IPS DF 19.7 (cell line): ENCODE data around the gene WDR54.
"Not testable (repeated sequence)": the region's sequence is repeated elsewhere in the genome, so short reads cannot be mapped to it uniquely, and the experiment has no call there.

Experiments used
- DNase-seq: peaks from one replicate; pipeline ENCODE4 v3.0.0-alpha.2; 2013; ENCODE audit warnings: low read depth, low spot score

WDR54 gene

GRCh38 chr2:74406035-74406434 is 15.5 kb upstream of the WDR54 start:
- DNase-seq, result no peak

DNA sequence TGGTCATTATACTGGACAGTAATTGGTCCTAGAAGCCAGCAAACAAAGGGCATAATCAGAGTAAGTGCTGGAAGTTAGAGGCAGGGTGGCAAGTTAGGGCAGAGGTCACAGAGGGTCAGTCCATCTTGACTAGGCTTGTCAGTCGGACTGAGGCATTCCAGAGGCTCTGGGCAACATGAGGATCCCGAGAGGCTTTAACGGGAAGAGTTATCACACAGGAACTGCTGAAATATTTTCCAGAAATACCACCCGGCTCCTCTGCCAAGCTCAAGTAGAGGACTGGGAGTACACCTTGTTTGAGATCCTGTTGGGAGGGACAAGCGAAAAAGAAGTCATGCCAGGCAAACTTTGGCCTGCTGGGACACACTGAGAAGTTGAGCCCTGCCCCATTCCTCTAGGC is 13.8 kb upstream of the WDR54 start:
- DNase-seq, result no peak

- no peak for DNase-seq
These were observed 8.4 kb upstream of the WDR54 start for GRCh38 chr2:74413001-74413698.

- no peak for DNase-seq
These were observed 7.1 kb upstream of the WDR54 start for GRCh38 chr2:74414441-74414840.

GRCh38 chr2:74414881-74415761 is 6.4 kb upstream of the WDR54 start:
- no peak for DNase-seq

DNA sequence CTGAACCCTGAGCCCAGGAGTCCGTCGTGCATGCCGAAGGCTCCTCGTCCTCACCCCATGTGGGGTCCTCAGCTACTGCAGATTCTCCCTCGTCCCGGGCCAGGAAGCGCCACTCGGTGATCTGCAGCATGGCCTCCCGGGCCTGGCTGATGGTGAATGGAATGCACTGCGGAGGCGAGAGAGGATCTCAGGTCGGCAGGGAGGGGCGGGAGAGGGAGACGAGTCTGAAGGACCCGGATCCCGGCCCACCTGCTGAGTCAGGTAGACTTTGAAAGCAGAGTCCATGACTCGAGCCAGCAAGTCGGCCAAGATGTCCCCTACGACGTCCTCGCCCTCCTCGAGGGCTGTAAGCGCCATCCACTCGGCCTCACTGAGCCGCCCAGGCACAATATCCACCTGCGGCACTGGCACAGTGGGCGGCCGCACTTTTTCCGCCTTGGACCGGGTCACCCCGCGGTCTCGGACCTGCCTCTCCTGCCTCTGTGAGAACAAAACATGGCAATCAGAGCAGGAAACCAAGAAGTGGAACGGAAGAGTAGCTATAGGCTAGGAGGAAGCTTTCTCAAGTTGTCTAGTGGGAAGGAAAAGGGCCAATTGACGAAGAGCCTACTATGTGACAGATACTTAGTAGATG is 5.7 kb upstream of the WDR54 start:
- DNase-seq, result no peak

DNA sequence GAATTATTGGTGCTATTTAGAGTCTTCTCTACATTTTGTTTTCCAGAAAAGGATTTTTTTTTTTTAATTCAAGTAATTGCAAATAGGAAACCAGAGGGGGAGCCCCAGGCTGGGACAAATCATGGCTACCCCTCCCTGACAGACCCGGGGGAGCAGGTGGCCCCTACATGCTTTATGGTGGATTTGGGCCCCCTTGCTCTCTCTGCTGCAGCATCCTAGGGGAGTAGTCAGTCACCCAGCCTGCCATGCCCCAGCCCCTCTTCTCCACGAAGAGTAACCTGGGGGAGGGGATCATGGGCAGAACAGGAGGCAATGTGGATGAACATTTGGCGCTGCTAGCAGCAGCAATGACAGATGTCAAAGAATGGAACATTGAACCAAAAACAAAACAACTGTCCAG is 4.8 kb upstream of the WDR54 start:
- no peak for DNase-seq

- no peak for DNase-seq
These were observed 4.3 kb upstream of the WDR54 start for GRCh38 chr2:74417197-74417596.

GRCh38 chr2:74417763-74418162 is 3.8 kb upstream of the WDR54 start:
- DNase-seq, result no peak

DNA sequence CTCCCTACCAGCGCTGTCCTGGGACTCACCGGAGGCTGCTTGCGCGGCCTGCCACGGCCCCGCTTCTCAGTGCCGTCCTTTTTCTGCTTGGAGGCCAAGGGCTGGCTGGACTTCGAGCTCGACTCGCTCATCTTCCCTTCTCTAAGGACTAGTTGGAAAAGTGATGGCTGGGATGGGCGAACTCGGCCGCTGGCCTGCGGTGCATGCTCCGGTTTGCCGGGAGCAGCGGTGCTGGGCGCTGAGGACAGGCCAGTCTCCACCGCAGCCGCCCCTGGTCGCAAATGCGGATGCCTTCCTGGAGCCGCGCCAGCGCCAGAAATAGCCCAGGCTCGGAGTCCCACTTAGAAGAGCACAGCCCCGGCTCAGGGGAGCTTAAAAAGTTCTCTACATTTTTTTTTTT is 3.2 kb upstream of the WDR54 start:
- DNase-seq, result no peak

DNA sequence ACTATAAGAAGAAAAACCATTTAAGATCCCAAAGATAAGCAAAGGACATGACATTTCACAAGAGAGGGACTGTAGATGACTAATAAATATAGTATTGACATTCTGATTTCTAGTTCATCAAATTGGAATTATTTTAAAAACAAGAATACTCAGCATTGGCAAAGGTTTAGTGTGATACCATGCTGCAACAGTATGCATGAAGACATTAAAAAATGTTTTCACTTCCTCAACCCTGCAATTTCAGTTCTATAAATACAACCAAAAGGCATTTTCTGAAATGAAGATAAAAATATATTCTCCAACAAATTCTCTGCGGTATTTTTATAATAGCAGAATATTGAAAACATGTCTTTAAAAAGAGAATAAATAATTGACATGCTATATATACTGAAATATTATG is 2.2 kb upstream of the WDR54 start:
- DNase-seq, result no peak

GRCh38 chr2:74420006-74420405 is 1.5 kb upstream of the WDR54 start:
- DNase-seq, result no peak

DNA sequence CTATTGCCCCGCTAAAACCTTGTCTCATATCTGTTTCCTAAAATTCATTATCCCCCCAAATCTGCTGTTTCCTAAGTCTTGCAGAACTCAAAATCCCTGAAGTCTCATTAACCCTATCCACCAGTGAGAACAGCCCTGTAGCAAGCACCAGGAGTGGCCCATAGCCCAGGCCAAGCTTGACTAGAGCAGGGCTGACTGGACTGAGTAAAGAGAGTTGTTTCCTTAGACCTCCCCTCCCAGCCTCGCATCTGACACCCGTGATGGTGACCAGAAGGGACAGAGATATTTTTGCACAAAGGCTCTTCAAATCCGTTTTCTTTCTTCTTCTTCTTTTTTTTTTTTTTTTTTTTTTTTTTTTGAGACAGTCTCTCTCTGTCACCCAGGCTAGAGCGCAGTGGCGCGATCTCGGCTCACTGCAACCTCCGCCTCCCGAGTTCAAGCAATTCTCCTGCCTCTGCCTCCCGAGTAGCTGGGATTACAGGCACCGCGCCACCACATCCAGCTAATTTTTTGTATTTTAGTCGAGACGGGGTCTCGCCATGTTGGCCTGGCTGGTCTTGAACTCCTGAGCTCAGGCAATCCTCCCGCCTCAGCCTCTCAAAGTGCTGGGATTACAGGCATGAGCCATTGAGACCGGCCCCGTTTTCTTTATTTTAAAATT is 957 bp upstream of the WDR54 start:
- DNase-seq, result not testable (repeated sequence)

- DNase-seq, result no peak
These were observed 1.9 kb downstream of the WDR54 start for GRCh38 chr2:74423231-74424095.

DNA sequence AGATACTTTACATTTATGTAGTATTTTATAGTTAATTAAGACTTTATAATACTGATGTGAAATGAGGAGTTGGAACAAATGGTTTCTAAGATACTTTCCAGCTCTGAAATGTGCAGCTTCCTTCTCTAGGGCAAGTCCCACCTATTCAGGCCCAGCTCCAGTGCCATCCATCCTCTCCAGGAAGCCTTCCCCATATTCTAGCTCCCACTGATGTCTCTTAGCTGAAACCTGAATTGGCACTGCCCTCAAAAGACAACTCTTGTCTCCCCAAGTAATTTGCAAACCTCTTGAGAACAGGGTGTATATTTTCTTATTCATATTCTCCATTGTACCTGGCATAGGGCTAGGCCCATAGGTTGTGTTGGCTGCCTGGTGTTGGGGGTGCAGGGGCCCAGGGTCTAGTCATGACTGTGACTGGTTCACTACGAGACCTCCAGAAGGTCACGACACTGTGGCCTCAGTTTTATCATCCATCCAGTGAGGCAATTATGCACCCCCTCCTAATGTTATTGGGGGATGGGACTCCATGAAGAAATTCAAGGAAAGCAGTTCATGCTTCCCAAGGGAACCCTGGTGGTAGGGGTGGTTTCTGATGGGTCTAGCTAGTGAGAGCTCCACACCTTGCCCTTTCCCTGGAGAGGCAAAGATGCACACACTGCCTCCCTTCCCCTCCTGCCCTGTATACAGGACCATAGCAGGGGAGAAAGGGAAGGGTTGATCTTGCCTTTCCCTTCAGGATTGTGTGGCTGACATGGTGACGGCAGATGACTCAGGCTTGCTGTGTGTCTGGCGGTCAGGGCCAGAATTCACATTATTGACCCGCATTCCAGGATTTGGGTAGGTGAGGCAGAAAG is 2.8 kb downstream of the WDR54 start:
- no peak for DNase-seq

GRCh38 chr2:74424995-74425406 is 3.5 kb downstream of the WDR54 start:
- DNase-seq, result no peak

- DNase-seq, result no peak
These were observed 4.0 kb downstream of the WDR54 start for GRCh38 chr2:74425523-74425922.

DNA sequence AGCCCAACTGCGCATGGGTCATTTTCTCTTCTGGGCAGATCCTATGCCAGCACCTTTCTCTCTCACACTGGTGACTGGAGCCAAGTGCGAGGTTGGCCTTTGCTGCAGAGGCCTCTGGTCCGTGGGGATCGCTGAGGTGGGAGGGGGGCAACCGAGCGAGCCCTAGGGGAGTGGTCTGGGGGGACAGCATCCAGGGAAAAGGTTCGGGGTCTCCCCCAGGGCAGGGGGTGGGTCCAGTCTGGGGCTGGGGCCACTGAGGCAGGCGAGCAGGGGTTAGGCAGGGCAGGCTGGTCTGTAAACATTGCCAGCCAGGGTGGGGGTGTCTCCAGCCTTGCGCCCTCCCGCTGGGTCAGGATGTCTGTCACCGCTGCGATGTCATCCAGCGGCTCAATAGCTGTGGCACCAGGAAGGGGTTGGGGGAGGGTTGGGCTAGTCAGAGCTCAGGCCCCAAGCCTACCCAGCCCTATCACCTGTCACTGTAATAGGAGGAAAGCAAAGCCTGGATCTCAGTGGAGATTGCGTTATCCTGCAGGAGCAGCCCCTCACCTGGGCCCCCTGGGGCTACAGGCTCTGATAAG is 4.7 kb downstream of the WDR54 start:
- no peak for DNase-seq

GRCh38 chr2:74427551-74427950 is 6.0 kb downstream of the WDR54 start:
- DNase-seq, result no peak

- no peak for DNase-seq
These were observed 7.1 kb downstream of the WDR54 start for GRCh38 chr2:74428675-74429074.
